Subcutaneous abdominal adipose tissue (tissue), 5 donors: ENCODE results near the gene ADD3.
A peak's percentile ranks its signal among the peaks of the same experiment; 100 is the strongest.

Experiments
- H3K27ac ChIP-seq: one replicate; pipeline ENCODE4 v1.7.0; 2013; ENCODE audit warnings: low read depth, mild to moderate bottlenecking, inconsistent platforms, low read length, moderate library complexity
- H3K27me3 ChIP-seq, 5 donors: one replicate each; pipeline ENCODE4 v1.7.0; 2013; ENCODE audit warnings: low read length in 5 of 5, inconsistent platforms in 1 of 5; ENCODE audit not compliant: control insufficient read depth in 5 of 5, insufficient read depth in 4 of 5
- H3K36me3 ChIP-seq, 5 donors: one replicate each; pipeline ENCODE4 v1.7.0; 2013; ENCODE audit warnings: low read length in 5 of 5; ENCODE audit not compliant: control insufficient read depth in 5 of 5, insufficient read depth in 5 of 5
- H3K4me1 ChIP-seq, 5 donors: one replicate each; pipeline ENCODE4 v1.7.0; 2013; ENCODE audit warnings: low read length in 5 of 5, mild to moderate bottlenecking in 3 of 5, moderate library complexity in 1 of 5; ENCODE audit not compliant: control insufficient read depth in 5 of 5, insufficient read depth in 5 of 5
- H3K4me3 ChIP-seq, 5 donors: one replicate each; pipeline ENCODE4 v1.7.0; 2013; ENCODE audit warnings: low read length in 5 of 5, low read depth in 1 of 5
- H3K9ac ChIP-seq, 5 donors: one replicate each; pipeline ENCODE4 v1.7.0; 2013; ENCODE audit warnings: low read length in 5 of 5, mild to moderate bottlenecking in 4 of 5, moderate library complexity in 3 of 5
- H3K9me3 ChIP-seq, 5 donors: one replicate each; pipeline ENCODE4 v1.7.0; 2013; ENCODE audit warnings: low read length in 5 of 5; ENCODE audit not compliant: control insufficient read depth in 5 of 5
- donor health status: healthy.
- donor health status: healthy.
- donor health status: healthy.
- donor health status: healthy.
- donor health status: healthy.

ADD3 gene

GRCh38 chr10:109987452-109988211 is 20.2 kb upstream of the ADD3 start:
- no peak overlapping the region for H3K9ac ChIP-seq
- H3K27me3 ChIP-seq: no peaks in the 10 kb centered on the region
- no peak overlapping the region for H3K27ac ChIP-seq
- peaks cover 0 to 3% (median 3%) of the 10 kb centered on the region in 5 donors for H3K4me1 ChIP-seq
- no peaks in the 10 kb centered on the region for H3K36me3 ChIP-seq
- H3K9me3 ChIP-seq: no peaks in the 10 kb centered on the region
- no peak overlapping the region for H3K4me3 ChIP-seq

GRCh38 chr10:109988212-109988596 is 19.6 kb upstream of the ADD3 start:
- H3K9me3 ChIP-seq: no peaks in the 10 kb centered on the region
- H3K27ac ChIP-seq: peak overlapping the region; percentile 12
- H3K27me3 ChIP-seq: no peaks in the 10 kb centered on the region
- H3K4me3 ChIP-seq: no peak overlapping the region
- no peak overlapping the region for H3K9ac ChIP-seq
- no peaks in the 10 kb centered on the region for H3K36me3 ChIP-seq
- H3K4me1 ChIP-seq: peaks cover 0 to 5% (median 0%) of the 10 kb centered on the region in 5 donors

DNA sequence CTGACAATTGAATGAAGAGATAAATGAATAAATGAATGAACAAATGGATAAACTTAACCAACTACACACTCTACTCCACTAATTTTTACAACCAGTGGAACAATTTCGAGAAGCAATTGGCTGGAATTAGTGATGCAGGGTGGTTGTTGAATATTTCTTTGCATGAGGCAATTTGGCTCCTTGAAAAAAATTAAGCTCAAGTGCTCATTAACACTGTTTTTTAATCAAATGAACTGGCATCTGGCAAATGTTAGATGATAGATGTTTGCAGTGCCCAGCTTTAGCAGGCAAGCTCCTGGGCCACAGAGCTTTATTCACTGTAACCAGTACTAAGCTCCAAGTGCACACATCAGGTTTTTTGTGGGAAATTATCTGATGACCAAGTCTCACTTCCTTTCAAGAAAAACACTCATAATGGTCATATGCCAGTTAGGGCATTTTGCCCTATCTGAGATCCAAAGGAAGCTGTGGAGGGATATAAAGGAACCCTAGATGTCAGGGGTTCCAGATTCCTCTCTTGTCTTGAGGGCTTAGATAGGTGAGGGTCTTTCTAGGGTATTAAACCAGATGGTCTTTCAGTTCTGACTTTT is 16.4 kb upstream of the ADD3 start:
- no peak overlapping the region for H3K4me3 ChIP-seq
- H3K9me3 ChIP-seq: no peaks in the 10 kb centered on the region
- peaks cover 0 to 8% (median 2%) of the 10 kb centered on the region in 5 donors for H3K4me1 ChIP-seq
- no peak overlapping the region for H3K9ac ChIP-seq
- H3K36me3 ChIP-seq: no peaks in the 10 kb centered on the region
- H3K27ac ChIP-seq: no peak overlapping the region
- no peaks in the 10 kb centered on the region for H3K27me3 ChIP-seq

GRCh38 chr10:109992485-109992884 is 15.3 kb upstream of the ADD3 start:
- peaks cover 0 to 15% (median 3%) of the 10 kb centered on the region in 5 donors for H3K4me1 ChIP-seq
- H3K4me3 ChIP-seq: no peak overlapping the region
- no peak overlapping the region for H3K27ac ChIP-seq
- no peaks in the 10 kb centered on the region for H3K27me3 ChIP-seq
- no peaks in the 10 kb centered on the region for H3K36me3 ChIP-seq
- H3K9ac ChIP-seq: no peak overlapping the region
- no peaks in the 10 kb centered on the region for H3K9me3 ChIP-seq

GRCh38 chr10:109993551-109994330 is 14.0 kb upstream of the ADD3 start:
- Histone ChIP-seq H3K4me3 (no peak overlapping the region), H3K27ac (no peak overlapping the region), H3K36me3 (no peaks in the 10 kb centered on the region), H3K4me1 (peaks cover 0 to 15% (median 3%) of the 10 kb centered on the region in 5 donors), H3K27me3 (no peaks in the 10 kb centered on the region), H3K9me3 (no peaks in the 10 kb centered on the region), H3K9ac (no peak overlapping the region)

DNA sequence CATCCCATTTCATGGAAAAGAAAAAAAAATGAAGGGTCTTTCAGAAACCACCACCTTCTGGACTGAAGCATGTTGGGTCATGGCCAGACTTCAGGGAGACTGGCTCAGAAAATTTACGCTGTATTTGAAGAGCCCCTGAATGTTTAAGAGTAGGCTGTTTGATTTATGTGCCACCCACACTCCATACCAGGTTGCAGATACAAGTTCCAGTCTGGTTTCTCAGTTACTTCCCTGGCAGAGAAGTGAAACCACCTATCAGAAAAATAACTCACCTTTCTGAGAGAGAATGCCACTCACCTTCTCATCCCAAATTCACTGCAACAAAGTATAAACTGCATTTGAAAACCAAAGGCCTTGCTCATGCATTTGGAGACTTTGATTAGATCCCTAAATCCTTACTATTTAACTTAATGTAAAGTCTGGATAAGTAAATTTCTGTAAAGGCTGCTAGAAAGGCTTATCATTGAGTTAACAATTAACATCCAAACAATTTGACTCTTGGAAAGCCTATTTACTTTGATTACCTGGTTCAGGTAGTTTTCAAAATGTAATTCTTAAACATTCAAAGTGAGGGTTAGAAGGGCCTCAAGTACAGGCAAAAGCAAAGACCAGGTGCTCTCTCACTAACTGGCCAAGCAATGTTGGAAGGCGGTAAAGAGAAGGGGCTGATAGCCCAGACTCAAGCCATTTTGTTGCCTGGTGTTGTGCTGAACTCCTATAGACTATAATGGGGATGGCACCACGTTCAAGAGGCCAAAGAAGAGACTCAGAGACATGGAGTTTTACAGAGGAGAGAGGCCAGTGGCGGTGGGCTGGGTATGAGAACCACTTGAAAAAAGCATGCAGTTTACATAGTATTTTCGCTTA is 12.8 kb upstream of the ADD3 start:
- Histone ChIP-seq H3K4me3 (no peak overlapping the region), H3K27ac (no peak overlapping the region), H3K27me3 (no peaks in the 10 kb centered on the region), H3K4me1 (peaks cover 0 to 15% (median 3%) of the 10 kb centered on the region in 5 donors), H3K9me3 (no peaks in the 10 kb centered on the region), H3K36me3 (no peaks in the 10 kb centered on the region), H3K9ac (no peak overlapping the region)

GRCh38 chr10:109995595-109995994 is 12.2 kb upstream of the ADD3 start:
- H3K36me3 ChIP-seq: no peaks in the 10 kb centered on the region
- H3K27me3 ChIP-seq: no peaks in the 10 kb centered on the region
- H3K9ac ChIP-seq: no peak overlapping the region
- no peak overlapping the region for H3K4me3 ChIP-seq
- H3K9me3 ChIP-seq: no peaks in the 10 kb centered on the region
- H3K4me1 ChIP-seq: peaks cover 0 to 15% (median 3%) of the 10 kb centered on the region in 5 donors
- H3K27ac ChIP-seq: no peak overlapping the region

GRCh38 chr10:109996225-109996624 is 11.6 kb upstream of the ADD3 start:
- Histone ChIP-seq H3K27ac (no peak overlapping the region), H3K4me1 (peaks cover 0 to 15% (median 3%) of the 10 kb centered on the region in 5 donors), H3K9me3 (no peaks in the 10 kb centered on the region), H3K36me3 (no peaks in the 10 kb centered on the region), H3K4me3 (no peak overlapping the region), H3K27me3 (no peaks in the 10 kb centered on the region), H3K9ac (no peak overlapping the region)

- H3K9me3 ChIP-seq: no peaks in the 10 kb centered on the region
- peaks cover 0 to 15% (median 3%) of the 10 kb centered on the region in 5 donors for H3K4me1 ChIP-seq
- no peak overlapping the region for H3K4me3 ChIP-seq
- H3K9ac ChIP-seq: no peak overlapping the region
- H3K36me3 ChIP-seq: no peaks in the 10 kb centered on the region
- no peaks in the 10 kb centered on the region for H3K27me3 ChIP-seq
- H3K27ac ChIP-seq: no peak overlapping the region
Observed at GRCh38 chr10:109996766-109997171, 11.0 kb upstream of the ADD3 start.
